Esophagus squamous epithelium (tissue), 4 donors: Measurements from ENCODE around the gene C3.

ENCODE experiments used
- CTCF ChIP-seq, 6 experiments: fragments of 450-650 bp in 4 of 6; fragments of 200-600 bp in 2 of 6; sonication (generic) in 2 of 6; IDR thresholded peaks; one replicate each; pipeline ENCODE4 v1.5.1; 2016 to 2019; ENCODE audit warnings: antibody characterized with exemption in 6 of 6, mild to moderate bottlenecking in 4 of 6, moderate library complexity in 4 of 6
- POLR2A ChIP-seq, 4 donors: fragments of 450-650 bp; IDR thresholded peaks; one replicate each; pipeline ENCODE4 v1.6.1; 2017; ENCODE audit warnings: antibody characterized with exemption in 4 of 4, mild to moderate bottlenecking in 4 of 4, moderate library complexity in 3 of 4

GRCh38 chr19:6739390-6739882 lies 19.0 kb upstream of the C3 start, which contains the start of gene TRIP10:
- TF ChIP-seq CTCF (IDR thresholded peaks at IDR 0.05) (no peak), POLR2A (IDR thresholded peaks at IDR 0.05) (peak in 3 of 4 donors; percentile 15 to 84 (median 59))
